GM18507 (cell line): ENCODE results near the gene FNDC7.
A peak's percentile ranks its signal among the peaks of the same experiment; 100 is the strongest.
"Not testable (repeated sequence)": the region's sequence is repeated elsewhere in the genome, so short reads cannot be mapped to it uniquely, and the experiment has no call there.

Source experiments
- DNase-seq: peaks from one replicate; pipeline ENCODE4 v3.0.0; 2011; ENCODE audit warnings: low read depth; ENCODE audit not compliant: insufficient read length; ENCODE audit errors: extremely low spot score
- FAIRE-seq: peaks from 2 replicates; lab custom pipeline; 2011; peaks lifted over from hg19 to GRCh38; lab: Jason Lieb, UNC

The FNDC7 gene, protein sequence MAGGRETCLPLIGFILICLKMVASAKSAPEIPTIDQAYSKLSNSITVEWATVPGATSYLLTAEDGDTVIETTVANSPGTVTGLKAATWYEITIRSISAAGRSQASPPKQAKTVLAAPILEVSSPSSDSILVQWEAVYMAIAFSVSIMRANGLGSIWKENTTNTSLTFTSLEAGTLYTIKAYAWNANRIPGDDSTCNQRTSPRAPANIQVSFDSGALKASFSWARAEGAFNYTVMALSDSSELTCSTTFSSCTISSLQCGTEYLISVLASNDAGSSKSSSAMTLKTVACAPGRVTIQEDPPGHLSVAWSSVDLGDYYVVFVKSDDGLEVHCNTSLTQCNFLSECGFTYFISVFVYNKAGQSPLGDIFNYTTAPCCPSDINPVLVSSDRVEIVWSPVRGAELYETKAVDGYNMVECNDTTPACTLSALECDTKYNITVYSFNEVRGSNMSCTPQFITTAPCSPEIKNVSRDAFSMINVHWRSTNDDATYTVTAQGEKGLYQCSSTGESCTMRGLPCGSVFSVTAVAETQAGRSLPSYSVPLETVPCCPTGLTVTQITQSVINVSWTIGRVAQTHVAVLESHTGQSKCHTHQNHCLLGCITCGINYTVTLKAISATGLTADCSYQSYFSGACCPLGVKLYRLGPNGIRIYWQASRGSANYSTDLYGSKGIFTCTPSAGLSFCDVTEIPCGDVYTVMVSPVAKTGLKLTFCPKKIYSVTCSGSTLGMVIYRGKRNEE

DNA sequence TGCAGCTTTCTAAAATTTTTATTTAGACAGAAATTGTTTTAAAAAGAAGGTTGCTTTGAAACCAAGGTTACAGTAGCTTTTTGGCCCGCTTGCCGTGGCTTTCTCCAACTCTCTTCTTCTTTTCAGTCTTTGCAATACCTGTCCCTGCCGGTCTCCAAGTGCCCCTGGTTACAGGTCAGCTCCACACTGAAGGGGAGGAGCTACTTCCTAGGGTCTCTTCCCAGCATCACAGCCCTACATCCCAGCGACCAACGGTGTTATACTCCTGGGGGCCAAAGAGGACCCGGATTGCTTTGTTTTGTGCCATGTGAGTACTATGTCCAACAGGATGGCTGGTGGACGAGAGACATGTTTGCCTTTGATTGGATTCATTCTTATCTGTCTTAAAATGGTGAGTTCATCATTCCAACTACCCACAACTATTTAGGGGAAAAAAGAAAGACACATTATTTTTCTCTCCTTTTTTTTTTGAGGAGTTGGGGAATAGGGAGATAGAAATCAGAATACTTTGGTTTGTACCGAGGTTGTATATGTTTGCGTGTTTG, at the start of gene FNDC7:
FNDC7 (plus strand) TSS at position 303 of the 545 bp plus-strand sequence; CDS start at position 329, 26 bp downstream.
- FAIRE-seq (no peak), DNase-seq (no peak)

DNA sequence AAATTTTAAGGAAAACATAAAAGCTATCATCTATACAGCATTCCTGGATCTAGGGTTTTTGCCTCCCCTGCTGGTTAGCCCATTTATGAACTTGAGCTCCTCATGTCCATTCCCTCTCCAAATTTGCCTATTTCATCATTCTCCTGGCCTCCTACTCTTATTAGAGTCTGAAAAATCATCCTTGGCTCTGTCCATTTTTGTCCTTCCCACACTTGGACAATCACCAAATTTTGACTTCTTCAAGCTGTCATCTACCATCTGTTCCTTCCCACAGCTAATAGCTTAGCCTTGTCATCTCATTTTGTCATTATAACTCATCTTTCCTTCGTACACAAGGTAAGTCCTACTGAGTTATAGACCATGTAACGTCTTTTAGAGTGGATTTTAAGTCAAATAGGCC, 49.6 kb upstream of the FNDC7 start:
- DNase-seq (no peak), FAIRE-seq (no peak)

DNA sequence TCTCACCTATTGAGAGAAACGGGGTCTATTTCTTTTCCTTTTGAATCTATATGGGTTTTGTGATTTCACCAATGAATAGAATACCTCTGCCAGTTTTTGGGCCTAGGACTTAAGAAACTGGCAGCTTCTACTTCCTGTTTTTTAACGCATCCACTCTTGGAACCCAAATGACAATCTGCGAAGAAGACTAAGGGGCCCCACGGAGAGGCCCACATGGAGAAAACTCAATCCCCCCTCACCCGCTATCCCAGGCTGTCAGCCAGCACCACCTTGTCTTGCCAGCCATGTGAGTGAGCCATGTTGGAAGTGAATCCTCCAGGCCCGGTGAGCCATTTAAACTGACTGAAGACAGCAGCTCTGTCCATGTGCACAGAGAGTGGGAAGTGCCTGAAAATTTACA, 48.2 kb upstream of the FNDC7 start:
- FAIRE-seq = no peak
- no peak for DNase-seq

DNA sequence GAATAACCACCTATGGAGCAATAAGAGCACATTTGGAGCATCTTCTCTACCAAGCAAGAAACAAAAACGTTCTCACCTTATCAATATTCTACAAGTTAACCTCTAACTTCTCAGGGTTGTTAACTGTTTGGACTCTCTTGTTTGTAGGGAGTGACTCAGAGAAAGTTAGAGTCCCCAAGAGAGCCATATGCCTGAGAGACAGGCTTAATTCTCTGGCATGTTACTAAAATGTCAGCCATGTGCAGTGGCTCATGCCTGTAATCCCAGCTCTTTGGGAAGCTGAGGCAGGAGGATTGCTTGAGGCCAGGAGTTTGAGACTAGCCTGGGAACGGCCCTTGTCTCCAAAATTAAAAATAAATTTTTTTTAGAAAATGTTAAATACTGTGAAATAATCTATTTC, 47.6 kb upstream of the FNDC7 start:
- no peak for FAIRE-seq
- no peak for DNase-seq

DNA sequence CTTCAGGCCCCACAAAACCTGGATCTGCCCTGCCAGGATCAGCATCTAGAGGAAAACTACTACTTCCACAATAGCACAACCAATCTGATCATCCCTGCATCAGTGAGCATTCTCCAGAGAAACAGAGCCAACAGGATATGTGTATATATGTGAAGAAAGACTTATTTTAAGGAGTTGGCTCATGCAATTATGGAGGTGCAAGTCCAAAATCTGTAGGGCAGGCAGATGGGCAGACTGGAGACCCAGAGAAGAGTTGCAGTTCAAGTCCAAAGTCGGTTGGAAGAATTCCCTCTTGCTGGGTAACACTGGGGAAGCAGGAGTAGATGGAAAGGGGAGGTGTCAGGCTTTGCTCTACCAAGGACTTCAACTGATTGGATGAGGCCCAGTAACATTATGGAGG, 46.9 kb upstream of the FNDC7 start:
- no peak for FAIRE-seq
- no peak for DNase-seq

DNA sequence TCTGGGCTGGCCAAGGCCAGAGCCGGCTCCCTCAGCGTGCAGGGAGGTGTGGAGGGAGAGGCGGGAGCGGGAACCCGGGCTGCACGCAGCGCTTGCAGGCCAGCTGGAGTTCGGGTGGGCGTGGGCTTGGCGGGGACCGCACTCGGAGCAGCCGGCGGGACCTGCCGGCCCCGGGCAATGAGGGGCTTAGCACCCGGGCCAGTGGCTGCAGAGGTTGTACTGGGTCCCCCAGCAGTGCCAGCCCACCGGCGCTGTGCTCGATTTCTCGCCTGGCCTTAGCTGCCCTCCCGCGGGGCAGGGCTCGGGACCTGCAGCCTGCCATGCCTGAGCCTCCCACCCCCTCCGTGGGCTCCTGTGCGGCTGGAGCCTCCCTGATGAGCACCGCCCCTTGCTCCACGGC, 45.3 kb upstream of the FNDC7 start:
- not testable (repeated sequence) for FAIRE-seq

DNA sequence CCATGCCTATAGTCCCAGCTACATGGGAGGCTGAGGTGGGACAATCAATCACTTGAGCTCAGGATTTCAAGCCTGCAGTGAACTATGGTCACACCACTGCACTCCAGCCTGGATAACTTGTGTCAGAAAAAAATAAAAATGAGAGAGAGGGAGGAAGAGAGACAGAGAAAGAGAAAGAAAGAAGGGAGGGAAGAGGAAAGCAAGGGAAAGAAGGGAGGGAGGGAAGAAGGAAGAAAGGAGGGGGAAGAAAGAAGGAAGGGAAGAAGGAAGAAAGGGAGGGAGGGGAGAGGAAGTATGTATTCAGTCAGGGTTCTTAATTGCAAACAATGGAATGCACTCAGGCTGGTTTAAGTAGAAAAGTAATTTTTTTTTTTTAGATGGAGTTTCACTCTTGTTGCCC, 43.9 kb upstream of the FNDC7 start:
- DNase-seq (no peak), FAIRE-seq (no peak)

More for the DNA sequence above, 45.3 kb upstream of the FNDC7 start:
- not testable (repeated sequence) for DNase-seq

DNA sequence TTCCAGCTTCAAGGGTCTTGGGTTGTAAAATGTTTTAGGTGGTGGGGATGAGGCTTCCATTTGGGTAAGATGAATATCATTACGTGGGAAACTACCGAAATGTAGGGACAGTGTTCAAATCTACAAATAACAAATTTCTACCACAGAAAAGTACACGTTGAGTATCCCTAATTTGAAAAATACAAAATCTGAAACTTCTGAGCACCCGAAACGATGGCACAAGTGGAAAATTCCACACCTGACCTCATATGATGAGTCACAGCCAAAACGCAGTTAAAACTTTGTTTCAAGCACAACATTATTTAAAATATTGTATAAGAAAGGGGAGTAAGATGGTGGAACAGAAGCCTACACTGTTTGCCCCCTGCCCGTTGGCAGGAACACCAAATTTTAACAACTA, 43.0 kb upstream of the FNDC7 start:
- FAIRE-seq = no peak
- no peak for DNase-seq

DNA sequence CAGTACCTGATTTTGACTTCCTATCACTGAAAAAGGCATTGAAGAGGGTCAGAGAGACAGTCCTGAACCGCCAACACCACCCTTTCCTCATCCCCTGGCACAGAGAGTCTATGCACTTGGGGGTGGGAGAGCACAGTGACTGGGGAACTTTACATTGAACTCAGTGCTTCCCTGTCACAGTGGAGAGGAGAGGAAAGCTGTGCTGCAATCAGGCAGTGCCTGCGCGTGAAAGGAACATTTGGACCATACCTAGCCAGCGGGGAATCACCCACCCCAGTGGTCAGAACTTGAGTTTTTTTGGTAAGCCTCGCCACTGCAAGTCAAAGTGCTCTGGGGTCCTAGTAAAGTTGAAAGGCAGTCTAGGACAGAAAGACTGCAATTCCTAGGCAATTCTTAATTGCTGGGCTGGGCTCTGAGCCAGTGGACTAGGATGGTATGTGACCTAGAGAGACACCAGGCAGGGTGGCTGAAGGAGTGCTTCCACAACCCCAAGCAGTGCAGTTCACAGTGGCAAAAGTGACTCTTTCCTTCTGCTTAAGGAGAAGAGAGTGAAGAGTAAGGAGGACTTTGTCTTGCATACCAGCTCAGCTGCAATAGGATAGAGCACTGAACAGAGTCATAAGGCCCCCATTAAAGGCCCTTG, 42.5 kb upstream of the FNDC7 start:
- FAIRE-seq (no peak), DNase-seq (no peak)

DNA sequence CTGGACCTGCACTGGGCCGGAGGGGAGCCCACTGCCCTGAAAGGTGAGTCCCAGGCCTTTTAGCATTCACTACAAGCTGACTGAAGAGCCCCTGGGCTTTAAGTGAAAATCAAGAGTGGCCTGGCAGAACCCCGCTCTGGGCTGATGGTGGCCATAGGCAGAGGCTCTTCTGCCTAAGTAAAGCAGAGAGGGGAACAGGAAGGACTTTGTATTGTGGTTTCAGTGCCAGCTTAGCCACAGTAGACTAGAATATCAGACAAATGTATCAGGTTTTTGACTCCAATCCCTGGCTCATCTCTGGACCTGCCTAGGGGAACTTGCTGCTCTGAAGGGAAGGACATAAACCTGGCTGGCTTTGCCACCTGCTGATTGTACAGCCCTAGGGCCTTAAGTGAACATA, 41.6 kb upstream of the FNDC7 start:
- no peak for DNase-seq
- FAIRE-seq = no peak

DNA sequence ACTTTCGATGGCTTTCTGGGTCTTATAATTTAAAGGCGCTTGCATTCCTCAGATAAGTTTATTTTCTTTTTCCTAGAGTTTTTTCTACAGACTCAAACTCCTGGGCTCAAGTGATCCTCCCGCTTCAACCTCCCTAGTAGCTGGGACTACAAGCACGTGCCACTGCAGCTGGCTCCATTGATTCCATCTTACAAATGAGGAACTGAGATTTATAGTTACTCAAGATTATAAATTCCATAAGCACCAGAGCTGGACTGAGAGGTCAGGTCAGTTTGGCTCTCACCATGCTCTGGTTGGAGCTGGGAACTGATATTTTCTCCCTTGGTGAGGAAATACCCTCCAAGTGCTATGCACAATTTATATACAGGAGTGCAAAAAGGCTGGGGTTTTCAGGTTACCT, 34.0 kb upstream of the FNDC7 start:
- no peak for DNase-seq
- no peak for FAIRE-seq

DNA sequence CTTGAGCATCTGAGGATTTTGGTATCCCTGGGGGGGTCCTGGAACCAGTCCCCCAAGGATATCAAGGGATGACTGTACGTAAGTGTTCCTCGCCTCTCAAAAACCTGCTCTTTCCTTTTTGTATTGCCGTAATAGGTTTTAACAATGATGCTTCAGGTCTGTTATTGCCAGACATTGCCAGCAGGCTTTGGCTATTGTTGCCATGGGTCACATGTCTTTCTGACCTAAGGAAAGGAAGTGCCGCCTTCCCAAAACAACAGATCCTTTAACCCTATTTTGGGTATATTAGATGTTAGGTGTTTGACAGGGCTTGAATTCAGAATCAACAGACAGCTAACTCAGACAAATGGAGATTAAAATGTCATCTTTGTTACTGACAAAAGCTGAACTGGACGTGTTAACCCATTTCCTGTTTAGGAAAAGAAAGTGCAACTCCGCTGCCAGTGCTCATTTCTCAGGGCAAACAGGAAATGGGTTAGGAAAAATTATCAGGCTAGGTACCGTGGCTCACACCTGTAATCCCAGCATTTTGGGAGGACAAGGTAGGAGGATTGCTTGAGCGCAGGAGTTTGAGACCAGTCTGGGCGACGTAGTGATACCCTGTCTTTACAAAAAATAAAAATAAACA, 33.0 kb upstream of the FNDC7 start:
- FAIRE-seq (no peak), DNase-seq (no peak)

DNA sequence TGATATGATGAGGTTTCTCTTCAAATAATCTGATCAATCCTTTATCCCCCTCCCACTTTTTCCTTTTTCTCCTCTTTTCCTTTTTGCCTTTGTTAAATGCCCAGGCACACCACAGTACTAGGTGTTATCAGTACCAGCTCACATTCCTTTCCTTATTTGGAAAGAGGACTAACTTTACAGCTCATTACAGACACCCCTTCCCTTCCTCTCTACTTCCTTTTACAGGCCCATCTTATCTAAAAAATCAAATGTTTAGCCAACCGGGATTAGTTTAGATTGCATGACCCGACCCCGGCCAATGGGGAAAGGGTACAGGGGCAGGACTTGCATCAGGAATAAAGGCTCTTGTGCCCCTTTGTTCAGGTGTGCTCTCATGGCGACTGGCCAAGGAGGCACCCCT, 31.0 kb upstream of the FNDC7 start:
- DNase-seq, FAIRE-seq: not testable (repeated sequence)

DNA sequence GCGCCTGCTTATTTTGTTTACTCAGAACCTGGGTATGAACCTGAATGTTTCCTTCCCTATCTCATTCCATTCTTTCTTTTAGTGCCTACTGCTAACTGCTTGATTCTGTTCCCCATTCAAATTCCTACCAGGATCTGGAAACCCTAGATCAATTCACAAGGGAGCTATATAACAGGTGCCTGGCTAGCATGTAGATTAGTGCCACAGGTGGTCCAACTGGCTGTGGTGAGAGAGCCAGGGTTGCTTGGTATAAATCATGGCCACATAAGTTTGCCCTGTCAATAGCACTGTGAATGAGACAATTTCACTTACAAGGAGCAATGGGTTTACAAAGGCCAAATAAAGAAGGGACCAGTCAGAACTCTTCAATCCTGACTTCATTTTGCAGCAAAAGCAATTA, 27.2 kb upstream of the FNDC7 start:
- no peak for FAIRE-seq
- no peak for DNase-seq

DNA sequence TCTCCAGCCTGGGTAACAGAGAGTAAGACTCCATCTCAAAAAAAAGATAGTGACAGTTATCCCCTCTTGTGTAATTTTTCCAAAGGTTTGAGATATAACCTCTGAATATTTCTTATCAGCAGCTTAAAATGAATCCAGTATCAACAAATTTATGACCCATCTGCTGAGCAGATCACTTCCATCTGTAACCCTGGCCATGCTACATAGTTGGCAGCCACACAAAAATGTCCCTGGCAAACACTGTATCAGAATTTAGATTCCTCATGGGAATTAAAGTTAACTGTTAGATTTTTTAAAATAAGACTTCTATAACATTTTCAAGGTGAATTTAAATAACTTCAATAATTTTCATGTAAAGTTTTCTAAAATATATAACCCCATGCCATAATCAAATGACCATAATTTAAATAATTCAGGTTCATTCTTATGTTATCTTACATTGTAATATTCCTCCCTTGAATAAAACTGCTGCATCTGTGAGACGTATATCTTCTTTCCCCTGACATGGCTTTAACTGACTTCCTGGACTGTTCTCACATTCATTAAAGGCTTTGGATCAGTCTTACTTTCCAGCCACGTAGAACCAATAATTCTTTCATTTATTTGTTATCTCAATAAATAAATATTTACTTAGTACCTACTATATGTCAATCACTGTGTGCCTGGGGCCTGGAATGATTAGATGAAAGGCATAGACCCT, 25.9 kb upstream of the FNDC7 start:
- DNase-seq (no peak), FAIRE-seq (no peak)

DNA sequence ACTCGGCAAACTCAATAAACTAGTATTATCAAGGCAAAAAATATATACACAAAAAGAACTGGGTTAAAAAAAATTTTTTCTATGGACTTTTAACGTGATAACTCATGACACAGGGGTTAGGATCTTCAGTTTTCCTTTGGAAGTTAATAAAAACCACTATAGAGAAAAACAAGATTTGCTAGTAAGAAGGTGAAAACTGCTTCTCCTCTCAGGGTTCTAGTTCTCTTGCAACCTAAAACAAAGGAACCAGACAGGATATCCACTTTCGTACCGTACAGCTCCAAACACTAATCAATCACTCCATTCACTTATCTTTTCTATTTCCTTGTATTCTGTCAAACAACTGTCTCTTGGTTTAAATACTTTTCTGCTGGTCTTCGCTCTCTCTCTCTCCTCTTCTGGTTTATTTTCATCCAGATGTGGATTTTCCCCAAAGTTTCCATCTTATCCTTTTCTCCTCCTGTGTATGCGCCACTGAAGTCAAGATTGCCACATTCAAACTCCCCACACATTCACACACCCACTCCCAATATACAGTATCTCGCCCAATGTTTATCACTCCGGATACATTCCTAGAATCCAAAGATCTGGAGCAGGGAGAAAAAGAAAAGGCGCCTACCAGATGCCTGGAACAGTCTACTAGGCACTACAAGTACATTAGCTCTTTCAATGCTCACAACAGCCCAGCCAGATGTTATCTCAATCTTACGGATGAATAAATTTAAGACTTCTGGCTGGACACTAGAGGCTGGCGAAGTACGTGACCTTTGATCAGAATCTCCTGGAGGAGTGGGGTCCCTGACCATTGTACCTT, 21.4 kb upstream of the FNDC7 start:
- DNase-seq (no peak), FAIRE-seq (peak; percentile 35)

DNA sequence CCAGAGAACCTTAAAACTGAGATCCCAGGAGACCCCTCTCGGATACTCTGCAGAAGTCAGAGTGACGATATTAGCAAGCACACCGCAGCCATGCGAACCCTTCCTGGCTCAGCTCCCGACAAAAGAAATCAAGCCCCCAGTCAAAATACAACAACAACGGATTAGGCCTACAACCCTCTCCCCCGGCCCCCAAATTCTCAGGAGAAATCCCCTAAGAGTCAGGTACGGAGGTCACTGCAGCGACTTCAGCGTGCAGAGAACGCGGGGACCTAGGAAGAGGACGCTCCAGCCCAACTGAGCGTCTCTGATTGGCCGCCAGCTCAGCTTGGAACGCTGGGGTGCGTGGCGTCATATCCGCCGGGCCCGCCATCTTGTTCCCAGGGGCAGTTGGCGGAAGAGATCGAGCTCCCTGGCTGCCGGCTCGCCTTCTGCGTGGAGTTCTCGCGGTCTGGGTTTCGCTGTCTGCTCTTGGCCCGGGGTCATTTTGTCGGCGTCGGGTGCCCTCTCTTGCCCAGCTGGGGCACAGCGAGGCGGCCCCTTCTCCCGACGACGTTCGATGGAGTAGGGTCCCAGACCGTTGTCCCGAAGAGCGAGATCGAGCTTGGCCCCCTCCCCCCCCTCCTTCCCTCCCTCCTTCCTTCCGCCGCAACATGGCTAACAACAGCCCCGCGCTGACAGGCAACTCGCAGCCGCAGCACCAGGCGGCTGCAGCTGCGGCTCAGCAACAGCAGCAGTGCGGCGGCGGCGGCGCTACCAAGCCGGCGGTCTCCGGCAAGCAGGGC, 20.6 kb upstream of the FNDC7 start, which contains the start of gene PRPF38B:
PRPF38B (plus strand) TSS at position 369 of the 782 bp plus-strand sequence; CDS start at position 651, 282 bp downstream.
- FAIRE-seq (peak; percentile 95), DNase-seq (peak; percentile 85)
